NCI-H2227 treated with DMSO at 0.1 percent for 48 hours (cell line): ENCODE measurements around the gene AHCYL2.
"Not testable (repeated sequence)": the region's sequence is repeated elsewhere in the genome, so short reads cannot be mapped to it uniquely, and the experiment has no call there.

Experiments used
- DNase-seq: peaks from one replicate; lab custom pipeline; 2025; lab: John Stamatoyannopoulos, UW

The AHCYL2 gene

GRCh38 chr7:129423700-129424410 is 199.0 kb downstream of the AHCYL2 start:
- no peak for DNase-seq

GRCh38 chr7:129426482-129426881 is 201.7 kb downstream of the AHCYL2 start:
- no peak for DNase-seq

GRCh38 chr7:129427526-129428045 is 202.8 kb downstream of the AHCYL2 start:
- no peak for DNase-seq

GRCh38 chr7:129431911-129432643 is 207.2 kb downstream of the AHCYL2 start:
- DNase-seq: no peak

GRCh38 chr7:129433847-129434674 is 209.2 kb downstream of the AHCYL2 start, which contains the start of gene STRIP2:
STRIP2 (plus strand) TSS chr7:129434432; CDS start chr7:129434473, 41 bp downstream.
- DNase-seq: peak; percentile 96

GRCh38 chr7:129434675-129435318 is 210.0 kb downstream of the AHCYL2 start:
- DNase-seq: peak; percentile 55

GRCh38 chr7:129435414-129435829 is 210.6 kb downstream of the AHCYL2 start:
- DNase-seq: no peak

- no peak for DNase-seq
Observed at GRCh38 chr7:129436335-129436923, 211.6 kb downstream of the AHCYL2 start.

- no peak for DNase-seq
Observed at GRCh38 chr7:129437190-129437589, 212.4 kb downstream of the AHCYL2 start.

GRCh38 chr7:129438281-129438838 is 213.5 kb downstream of the AHCYL2 start:
- DNase-seq: no peak

- DNase-seq: no peak
Observed at GRCh38 chr7:129438839-129439651, 214.2 kb downstream of the AHCYL2 start.

GRCh38 chr7:129439963-129440625 is 215.3 kb downstream of the AHCYL2 start:
- no peak for DNase-seq

GRCh38 chr7:129443612-129444011 is 218.8 kb downstream of the AHCYL2 start:
- DNase-seq: no peak

GRCh38 chr7:129444776-129445175 is 219.9 kb downstream of the AHCYL2 start:
- DNase-seq: not testable (repeated sequence)

- DNase-seq: not testable (repeated sequence)
Observed at GRCh38 chr7:129446925-129447324, 222.1 kb downstream of the AHCYL2 start.

GRCh38 chr7:129447445-129447844 is 222.6 kb downstream of the AHCYL2 start:
- not testable (repeated sequence) for DNase-seq

- not testable (repeated sequence) for DNase-seq
Observed at GRCh38 chr7:129448608-129449007, 223.8 kb downstream of the AHCYL2 start.

GRCh38 chr7:129450295-129450694 is 225.5 kb downstream of the AHCYL2 start:
- DNase-seq: no peak

- DNase-seq: no peak
Observed at GRCh38 chr7:129452589-129453231, 227.9 kb downstream of the AHCYL2 start.
